Measurements from ENCODE around the gene EEF1AKMT1.

GRCh38 chr13:20714161-20714560, 59.6 kb downstream of the EEF1AKMT1 start:
- no peak for TF ChIP-seq GLIS3 (CRISPR knock-in tag; IDR thresholded peaks at IDR 0.05)
- TF ChIP-seq RARB (CRISPR knock-in tag; IDR thresholded peaks at IDR 0.05), result no peak
- TF ChIP-seq, protein P1, sequence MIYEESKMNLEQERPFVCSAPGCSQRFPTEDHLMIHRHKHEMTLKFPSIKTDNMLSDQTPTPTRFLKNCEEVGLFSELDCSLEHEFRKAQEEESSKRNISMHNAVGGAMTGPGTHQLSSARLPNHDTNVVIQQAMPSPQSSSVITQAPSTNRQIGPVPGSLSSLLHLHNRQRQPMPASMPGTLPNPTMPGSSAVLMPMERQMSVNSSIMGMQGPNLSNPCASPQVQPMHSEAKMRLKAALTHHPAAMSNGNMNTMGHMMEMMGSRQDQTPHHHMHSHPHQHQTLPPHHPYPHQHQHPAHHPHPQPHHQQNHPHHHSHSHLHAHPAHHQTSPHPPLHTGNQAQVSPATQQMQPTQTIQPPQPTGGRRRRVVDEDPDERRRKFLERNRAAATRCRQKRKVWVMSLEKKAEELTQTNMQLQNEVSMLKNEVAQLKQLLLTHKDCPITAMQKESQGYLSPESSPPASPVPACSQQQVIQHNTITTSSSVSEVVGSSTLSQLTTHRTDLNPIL (CRISPR knock-in tag; IDR thresholded peaks at IDR 0.05; ENCODE audit: low read depth), result no peak
- TF ChIP-seq ARNTL (CRISPR knock-in tag; IDR thresholded peaks at IDR 0.05; ENCODE audit: borderline replicate concordance, low read depth), result no peak
- no peak for TF ChIP-seq TCF4 (CRISPR knock-in tag; IDR thresholded peaks at IDR 0.05; ENCODE audit: borderline replicate concordance)
- no peak for TF ChIP-seq POU6F1 (CRISPR knock-in tag; IDR thresholded peaks at IDR 0.05; ENCODE audit: borderline replicate concordance, low read depth)
- no peak for TF ChIP-seq ZFP30 (CRISPR knock-in tag; IDR thresholded peaks at IDR 0.05)
- no peak for TF ChIP-seq TOX (CRISPR knock-in tag; IDR thresholded peaks at IDR 0.05; ENCODE audit: borderline replicate concordance)
- TF ChIP-seq, protein P2, sequence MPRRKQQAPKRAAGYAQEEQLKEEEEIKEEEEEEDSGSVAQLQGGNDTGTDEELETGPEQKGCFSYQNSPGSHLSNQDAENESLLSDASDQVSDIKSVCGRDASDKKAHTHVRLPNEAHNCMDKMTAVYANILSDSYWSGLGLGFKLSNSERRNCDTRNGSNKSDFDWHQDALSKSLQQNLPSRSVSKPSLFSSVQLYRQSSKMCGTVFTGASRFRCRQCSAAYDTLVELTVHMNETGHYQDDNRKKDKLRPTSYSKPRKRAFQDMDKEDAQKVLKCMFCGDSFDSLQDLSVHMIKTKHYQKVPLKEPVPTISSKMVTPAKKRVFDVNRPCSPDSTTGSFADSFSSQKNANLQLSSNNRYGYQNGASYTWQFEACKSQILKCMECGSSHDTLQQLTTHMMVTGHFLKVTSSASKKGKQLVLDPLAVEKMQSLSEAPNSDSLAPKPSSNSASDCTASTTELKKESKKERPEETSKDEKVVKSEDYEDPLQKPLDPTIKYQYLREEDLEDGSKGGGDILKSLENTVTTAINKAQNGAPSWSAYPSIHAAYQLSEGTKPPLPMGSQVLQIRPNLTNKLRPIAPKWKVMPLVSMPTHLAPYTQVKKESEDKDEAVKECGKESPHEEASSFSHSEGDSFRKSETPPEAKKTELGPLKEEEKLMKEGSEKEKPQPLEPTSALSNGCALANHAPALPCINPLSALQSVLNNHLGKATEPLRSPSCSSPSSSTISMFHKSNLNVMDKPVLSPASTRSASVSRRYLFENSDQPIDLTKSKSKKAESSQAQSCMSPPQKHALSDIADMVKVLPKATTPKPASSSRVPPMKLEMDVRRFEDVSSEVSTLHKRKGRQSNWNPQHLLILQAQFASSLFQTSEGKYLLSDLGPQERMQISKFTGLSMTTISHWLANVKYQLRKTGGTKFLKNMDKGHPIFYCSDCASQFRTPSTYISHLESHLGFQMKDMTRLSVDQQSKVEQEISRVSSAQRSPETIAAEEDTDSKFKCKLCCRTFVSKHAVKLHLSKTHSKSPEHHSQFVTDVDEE (CRISPR knock-in tag; IDR thresholded peaks at IDR 0.05), result no peak

Data from SK-N-SH treated with all-trans-retinoic acid at 6 μM for 48 hours (cell line).